ENCODE measurements around the gene PAN3.
A peak's percentile ranks its signal among the peaks of the same experiment; 100 is the strongest.
"Not testable (repeated sequence)": the region's sequence is repeated elsewhere in the genome, so short reads cannot be mapped to it uniquely, and the experiment has no call there.

Gene PAN3

DNA sequence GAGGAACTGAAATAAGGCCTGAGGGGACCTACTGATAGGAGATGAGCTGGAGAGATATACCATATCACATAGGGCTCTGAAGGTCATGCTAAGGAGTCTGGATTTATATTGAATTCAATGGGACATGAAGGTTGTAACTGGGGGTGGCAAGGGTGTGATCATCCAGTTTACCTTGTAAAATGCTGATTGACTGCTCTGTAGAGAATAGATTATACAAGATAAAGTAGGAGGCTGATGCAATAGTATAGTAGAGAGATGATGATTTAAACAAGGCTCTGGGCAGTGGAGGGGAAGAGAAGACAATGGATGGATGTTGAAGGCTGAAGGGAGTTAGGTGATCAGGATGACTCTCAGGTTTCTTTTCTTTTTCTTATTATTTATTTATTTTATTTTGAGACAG is 18.0 kb upstream of the PAN3 start:
- H3K27me3 Mint-ChIP-seq: no peaks in the 10 kb centered on the region
- no peaks in the 10 kb centered on the region for H3K9me3 Mint-ChIP-seq
- H3K27ac Mint-ChIP-seq: no peak overlapping the region
- peaks cover 11% of the 10 kb centered on the region for H3K4me1 Mint-ChIP-seq (ENCODE audit: low read depth)
- no peak overlapping the region for H3K4me3 Mint-ChIP-seq
- no peaks in the 10 kb centered on the region for H3K36me3 Mint-ChIP-seq (ENCODE audit: low read depth)

DNA sequence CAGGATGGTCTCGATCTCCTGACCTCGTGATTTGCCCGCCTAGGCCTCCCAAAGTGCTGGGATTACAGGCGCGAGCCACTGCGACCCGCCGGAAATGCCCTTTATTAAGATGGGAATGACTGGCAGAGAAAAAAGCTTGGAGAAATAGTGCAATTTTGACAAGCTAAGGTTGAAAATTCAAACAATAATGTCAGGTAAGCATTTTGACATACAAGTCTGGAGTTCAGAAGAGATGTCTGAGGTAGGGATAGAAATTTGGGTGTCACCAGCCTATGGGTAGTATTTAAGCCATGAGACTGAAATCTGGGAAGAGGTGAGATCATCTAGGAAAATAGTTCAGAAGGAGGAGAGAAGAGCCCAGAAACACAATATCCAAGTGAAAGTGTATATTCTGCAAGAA is 17.1 kb upstream of the PAN3 start:
- Mint-ChIP-seq H3K27me3 (no peaks in the 10 kb centered on the region), H3K4me1 (ENCODE audit: low read depth) (peaks cover 11% of the 10 kb centered on the region), H3K4me3 (no peak overlapping the region), H3K36me3 (ENCODE audit: low read depth) (no peaks in the 10 kb centered on the region), H3K9me3 (no peaks in the 10 kb centered on the region), H3K27ac (no peak overlapping the region)

DNA sequence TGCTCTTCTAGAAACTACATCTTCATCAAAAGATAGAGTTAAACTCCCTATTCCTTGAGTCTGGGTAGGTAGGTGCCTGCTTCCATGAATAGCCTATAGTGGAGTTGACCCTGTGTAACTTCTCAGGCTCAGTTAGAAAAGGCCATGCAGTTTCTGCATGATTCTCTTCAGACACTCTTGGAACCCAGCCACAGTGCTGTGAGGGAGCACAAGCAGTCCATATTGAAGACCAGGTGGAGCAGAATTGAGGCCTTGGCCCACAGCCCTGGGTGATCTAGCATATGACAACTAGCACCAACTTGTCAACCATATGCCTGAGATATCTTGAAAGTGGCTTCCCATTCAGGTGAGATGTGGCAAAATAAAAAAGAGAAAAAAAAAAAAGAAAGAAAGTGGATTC is 10.3 kb upstream of the PAN3 start:
- no peaks in the 10 kb centered on the region for H3K27me3 Mint-ChIP-seq
- no peak overlapping the region for H3K4me3 Mint-ChIP-seq
- H3K27ac Mint-ChIP-seq: no peak overlapping the region
- no peaks in the 10 kb centered on the region for H3K9me3 Mint-ChIP-seq
- no peaks in the 10 kb centered on the region for H3K4me1 Mint-ChIP-seq (ENCODE audit: low read depth)
- H3K36me3 Mint-ChIP-seq (ENCODE audit: low read depth): no peaks in the 10 kb centered on the region

DNA sequence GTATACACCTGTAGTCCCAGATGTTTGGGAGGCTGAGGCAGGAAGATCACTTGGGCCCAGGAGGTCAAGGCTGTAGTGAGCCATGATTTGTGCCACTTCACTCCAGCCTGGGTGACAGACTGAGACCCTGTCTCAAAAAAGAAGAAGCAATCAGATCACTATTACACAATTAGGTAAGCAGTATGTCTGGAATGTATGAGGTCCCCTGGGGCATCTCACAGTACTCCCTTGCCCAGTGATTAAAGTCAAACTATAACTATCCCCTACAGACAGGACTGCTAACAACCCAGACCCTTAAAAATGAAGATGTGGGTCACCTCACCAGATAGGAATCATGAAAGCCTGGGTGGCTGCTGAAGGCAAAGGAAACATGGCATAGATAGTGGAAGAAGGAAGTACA is 9.4 kb upstream of the PAN3 start:
- Mint-ChIP-seq H3K27me3 (no peaks in the 10 kb centered on the region), H3K36me3 (ENCODE audit: low read depth) (no peaks in the 10 kb centered on the region), H3K4me1 (ENCODE audit: low read depth) (no peaks in the 10 kb centered on the region), H3K4me3 (no peak overlapping the region), H3K9me3 (no peaks in the 10 kb centered on the region), H3K27ac (no peak overlapping the region)

DNA sequence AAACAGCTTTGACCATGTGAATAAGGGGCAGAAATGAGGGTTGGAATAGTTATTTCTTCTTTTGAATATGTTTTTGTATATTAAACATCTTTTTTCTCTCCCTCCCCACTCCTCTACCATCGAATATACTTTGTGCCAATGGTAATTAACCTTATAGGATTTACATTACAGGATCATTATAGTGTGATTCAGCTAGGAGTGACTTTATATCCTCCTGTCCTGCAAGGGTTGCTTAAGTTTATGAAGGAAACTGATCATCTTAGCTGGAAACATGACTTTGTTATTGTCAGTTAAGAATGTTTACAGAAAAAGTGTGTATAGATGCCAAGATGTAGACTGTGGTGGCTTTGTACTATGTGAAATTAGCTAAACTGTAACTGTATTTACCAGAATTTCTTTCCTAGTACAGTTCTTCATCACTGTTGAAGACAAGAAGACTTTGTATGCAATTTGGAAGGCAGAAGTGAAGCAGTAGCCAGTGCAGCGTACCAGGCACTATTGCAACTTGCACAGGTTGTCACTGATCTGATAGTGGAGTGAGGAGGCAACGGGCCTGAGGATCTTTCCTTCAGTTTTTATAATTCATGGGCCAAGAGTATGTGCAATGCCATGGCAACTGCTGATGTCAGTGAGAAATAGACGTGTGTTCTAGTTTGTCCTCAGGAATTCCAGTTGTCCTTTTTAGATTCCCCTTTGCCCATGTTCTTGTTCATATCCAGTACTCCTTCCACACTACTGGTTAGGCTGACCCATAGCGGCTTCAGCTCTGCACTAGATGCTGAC is 8.2 kb upstream of the PAN3 start:
- Mint-ChIP-seq H3K27ac (no peak overlapping the region), H3K4me3 (no peak overlapping the region), H3K36me3 (ENCODE audit: low read depth) (no peaks in the 10 kb centered on the region), H3K27me3 (no peaks in the 10 kb centered on the region), H3K4me1 (ENCODE audit: low read depth) (no peaks in the 10 kb centered on the region), H3K9me3 (no peaks in the 10 kb centered on the region)

DNA sequence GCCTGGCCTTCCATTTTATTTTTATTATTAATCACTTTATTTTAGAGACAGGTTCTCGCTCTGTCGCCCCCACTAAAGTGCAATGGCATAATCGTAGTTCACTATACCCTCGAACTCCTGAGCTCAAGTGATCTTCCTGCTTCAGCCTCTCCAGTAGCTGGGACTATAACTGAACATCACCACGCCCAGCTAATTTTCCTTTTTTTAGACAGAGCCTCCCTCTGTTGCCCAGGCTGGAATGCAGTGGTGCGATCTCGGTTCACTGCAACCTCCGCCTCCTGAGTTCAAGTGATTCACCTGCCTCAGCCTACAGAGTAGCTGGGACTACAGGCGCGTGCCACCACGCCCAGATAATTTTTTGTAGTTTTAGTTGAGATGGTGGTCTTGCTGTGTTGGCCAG is 6.7 kb upstream of the PAN3 start:
- no peak overlapping the region for H3K4me3 Mint-ChIP-seq
- H3K27me3 Mint-ChIP-seq: no peaks in the 10 kb centered on the region
- H3K27ac Mint-ChIP-seq: no peak overlapping the region
- H3K4me1 Mint-ChIP-seq (ENCODE audit: low read depth): peaks cover 6% of the 10 kb centered on the region
- H3K9me3 Mint-ChIP-seq: no peaks in the 10 kb centered on the region
- H3K36me3 Mint-ChIP-seq (ENCODE audit: low read depth): peaks cover 5% of the 10 kb centered on the region

DNA sequence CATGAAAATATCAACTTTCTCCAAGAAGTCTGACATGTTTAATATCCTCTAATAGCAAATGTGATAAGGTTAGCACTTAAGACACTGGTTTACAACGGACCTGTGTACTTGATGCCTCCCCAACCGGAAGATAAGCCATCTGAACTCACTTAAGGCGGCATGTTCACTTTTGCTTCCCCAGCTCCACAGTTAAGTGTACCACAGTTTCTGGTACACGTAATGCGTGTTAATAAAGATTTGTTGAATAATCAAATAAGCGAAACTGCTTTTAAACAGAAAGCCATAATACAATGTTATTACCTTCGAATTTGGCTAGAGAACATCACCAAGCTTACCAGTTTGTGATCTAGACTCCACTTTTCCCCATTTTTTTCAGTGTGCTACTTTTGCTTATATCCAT is 1.4 kb upstream of the PAN3 start:
- H3K27ac Mint-ChIP-seq: peak overlapping the region; percentile 93

DNA sequence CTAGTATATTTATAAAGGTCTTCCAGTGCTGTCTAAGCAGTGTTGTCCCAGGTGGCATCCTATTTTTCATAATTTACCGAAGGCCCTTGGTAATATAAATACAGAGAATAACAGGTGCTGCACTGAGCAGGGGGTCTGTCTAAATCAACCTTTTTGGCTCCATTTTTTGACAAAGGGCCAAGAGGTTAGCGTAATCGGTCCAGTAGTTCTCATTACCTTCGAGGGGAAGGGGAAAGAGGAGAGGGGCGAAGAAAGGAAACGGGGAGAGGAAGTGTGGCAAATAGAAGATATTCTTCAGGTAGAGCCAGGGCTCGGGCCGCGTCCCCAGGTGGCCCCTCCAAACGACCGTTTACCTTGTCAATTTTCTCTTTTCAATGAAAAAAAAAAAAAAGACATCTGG is 749 bp upstream of the PAN3 start:
- no peaks in the 10 kb centered on the region for H3K27me3 Mint-ChIP-seq
- peak overlapping the region; percentile 88 for H3K4me3 Mint-ChIP-seq
- H3K4me1 Mint-ChIP-seq (ENCODE audit: low read depth): peaks cover 46% of the 10 kb centered on the region
- H3K27ac Mint-ChIP-seq: peak overlapping the region; percentile 93
- peaks cover 15% of the 10 kb centered on the region for H3K36me3 Mint-ChIP-seq (ENCODE audit: low read depth)
- H3K9me3 Mint-ChIP-seq: no peaks in the 10 kb centered on the region

More for the DNA sequence above, 1.4 kb upstream of the PAN3 start:
- Mint-ChIP-seq H3K4me1 (ENCODE audit: low read depth) (peaks cover 39% of the 10 kb centered on the region), H3K36me3 (ENCODE audit: low read depth) (peaks cover 15% of the 10 kb centered on the region), H3K9me3 (no peaks in the 10 kb centered on the region), H3K4me3 (peak overlapping the region; percentile 88), H3K27me3 (no peaks in the 10 kb centered on the region)

DNA sequence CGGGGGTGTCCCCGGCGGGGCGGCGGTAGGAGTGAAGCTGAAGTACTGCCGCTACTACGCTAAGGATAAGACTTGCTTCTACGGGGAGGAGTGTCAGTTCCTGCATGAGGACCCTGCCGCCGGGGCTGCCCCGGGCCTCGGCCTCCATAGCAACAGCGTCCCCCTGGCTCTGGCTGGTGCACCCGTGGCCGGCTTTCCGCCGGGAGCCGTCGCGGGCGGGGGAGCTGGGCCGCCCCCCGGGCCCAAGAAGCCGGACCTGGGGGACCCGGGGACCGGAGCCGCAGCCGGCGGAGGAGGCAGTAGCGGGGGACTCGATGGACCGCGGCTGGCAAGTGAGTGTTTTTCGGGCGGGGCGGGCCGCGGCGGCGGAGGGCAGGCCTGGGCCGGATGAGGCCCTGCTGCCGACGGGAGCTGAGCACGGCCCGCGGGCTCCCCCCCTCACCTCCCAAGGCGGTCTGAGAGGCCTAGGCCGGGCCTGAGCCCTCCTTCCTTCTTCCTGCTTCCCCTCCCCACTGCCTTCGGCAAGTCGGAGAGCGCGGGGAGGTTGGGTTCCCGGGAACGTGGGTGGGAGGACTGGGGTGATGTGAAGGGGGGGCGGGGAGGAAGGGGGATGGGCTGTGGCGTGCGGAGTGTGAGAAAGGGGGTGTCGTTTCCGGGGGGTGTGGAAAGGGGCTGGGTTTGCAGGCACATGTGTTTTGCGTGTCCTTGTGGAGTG is 568 bp downstream of the PAN3 start:
- Mint-ChIP-seq H3K4me3 (peak overlapping the region; percentile 88), H3K27me3 (no peaks in the 10 kb centered on the region), H3K27ac (peak overlapping the region; percentile 93), H3K9me3 (no peaks in the 10 kb centered on the region), H3K4me1 (ENCODE audit: low read depth) (peaks cover 58% of the 10 kb centered on the region), H3K36me3 (ENCODE audit: low read depth) (peaks cover 18% of the 10 kb centered on the region)

DNA sequence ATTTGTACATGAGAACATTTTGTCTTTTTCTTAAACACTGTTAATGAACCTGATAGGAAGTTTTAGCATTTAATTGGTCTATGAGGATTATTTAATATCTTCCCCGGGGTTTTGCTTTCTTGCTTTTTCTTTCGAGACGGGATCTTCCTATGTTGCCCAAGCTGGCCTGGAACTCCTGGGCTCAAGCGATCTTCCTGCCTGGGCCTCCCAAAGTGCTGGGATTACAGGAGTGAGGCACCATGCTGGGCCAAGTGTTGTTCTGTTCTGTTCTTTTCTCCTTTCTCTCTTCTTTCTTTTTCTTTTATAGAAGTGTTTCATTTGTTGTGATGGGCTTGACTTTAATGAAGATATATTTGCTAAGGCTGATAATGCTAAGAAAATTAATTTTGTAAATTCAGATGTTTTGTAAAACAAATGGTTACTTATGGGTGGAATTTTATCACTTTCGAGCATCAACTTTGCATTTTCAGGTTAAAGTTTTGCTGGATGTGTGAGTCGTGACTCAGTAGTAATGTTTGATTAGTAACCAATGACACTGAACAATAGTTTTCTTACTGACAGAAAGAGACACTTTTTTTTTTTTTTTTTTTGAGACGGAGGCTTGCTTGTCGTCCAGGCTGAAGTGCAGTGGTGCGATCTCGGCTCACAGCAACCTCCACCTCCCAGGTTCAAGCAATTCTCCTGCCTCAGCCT is 2.2 kb downstream of the PAN3 start:
- peak overlapping the region; percentile 86 for H3K27ac Mint-ChIP-seq
- H3K4me3 Mint-ChIP-seq: peak overlapping the region; percentile 88
- H3K27me3 Mint-ChIP-seq: no peaks in the 10 kb centered on the region
- H3K9me3 Mint-ChIP-seq: no peaks in the 10 kb centered on the region
- peaks cover 21% of the 10 kb centered on the region for H3K36me3 Mint-ChIP-seq (ENCODE audit: low read depth)
- H3K4me1 Mint-ChIP-seq (ENCODE audit: low read depth): peaks cover 61% of the 10 kb centered on the region

DNA sequence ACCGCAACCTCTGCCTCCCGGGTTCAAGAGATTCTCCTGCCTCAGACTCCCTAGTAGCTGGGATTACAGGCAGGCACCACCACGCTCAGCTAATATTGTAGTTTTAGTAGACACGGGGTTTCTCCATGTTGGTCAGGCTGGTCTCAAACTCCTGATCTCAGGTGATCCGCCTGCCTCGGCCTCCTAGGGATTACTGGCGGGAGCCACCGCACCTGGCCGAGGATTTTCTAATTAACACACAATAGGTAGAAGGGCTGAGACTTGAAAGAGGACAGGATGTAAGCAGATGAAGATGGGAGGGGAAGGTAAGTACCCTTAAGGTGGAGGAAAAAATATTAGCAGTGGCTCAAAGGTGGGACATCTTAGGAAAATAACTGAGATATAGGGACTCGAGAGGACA is 3.2 kb downstream of the PAN3 start:
- not testable (repeated sequence) for H3K9me3 Mint-ChIP-seq, H3K27me3 Mint-ChIP-seq
- peak overlapping the region; percentile 77 for H3K4me3 Mint-ChIP-seq
- H3K36me3 Mint-ChIP-seq (ENCODE audit: low read depth): peaks cover 16% of the 10 kb centered on the region
- peak overlapping the region; percentile 74 for H3K27ac Mint-ChIP-seq
- peaks cover 56% of the 10 kb centered on the region for H3K4me1 Mint-ChIP-seq (ENCODE audit: low read depth)

DNA sequence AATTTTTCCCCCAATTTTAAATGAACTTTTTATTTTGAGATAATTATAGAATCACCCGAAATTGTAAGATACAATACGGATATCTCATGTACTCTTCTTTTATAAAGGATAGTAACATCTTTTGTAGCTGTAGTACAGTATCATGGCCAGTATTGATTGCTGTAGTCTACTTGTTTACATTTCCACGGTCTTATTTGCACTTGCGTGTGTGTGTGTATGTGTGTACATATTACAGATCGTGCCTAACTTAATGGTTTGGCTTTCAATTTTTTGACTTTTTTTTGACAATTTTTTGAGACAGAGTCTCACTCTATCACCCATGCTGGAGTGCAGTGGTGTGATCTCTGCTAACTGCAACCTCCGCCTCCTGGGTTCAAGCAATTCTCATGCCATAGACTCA is 6.7 kb downstream of the PAN3 start:
- no peaks in the 10 kb centered on the region for H3K27me3 Mint-ChIP-seq
- H3K27ac Mint-ChIP-seq: no peak overlapping the region
- H3K4me3 Mint-ChIP-seq: no peak overlapping the region
- H3K9me3 Mint-ChIP-seq: no peaks in the 10 kb centered on the region
- peaks cover 13% of the 10 kb centered on the region for H3K36me3 Mint-ChIP-seq (ENCODE audit: low read depth)
- H3K4me1 Mint-ChIP-seq (ENCODE audit: low read depth): peaks cover 70% of the 10 kb centered on the region

DNA sequence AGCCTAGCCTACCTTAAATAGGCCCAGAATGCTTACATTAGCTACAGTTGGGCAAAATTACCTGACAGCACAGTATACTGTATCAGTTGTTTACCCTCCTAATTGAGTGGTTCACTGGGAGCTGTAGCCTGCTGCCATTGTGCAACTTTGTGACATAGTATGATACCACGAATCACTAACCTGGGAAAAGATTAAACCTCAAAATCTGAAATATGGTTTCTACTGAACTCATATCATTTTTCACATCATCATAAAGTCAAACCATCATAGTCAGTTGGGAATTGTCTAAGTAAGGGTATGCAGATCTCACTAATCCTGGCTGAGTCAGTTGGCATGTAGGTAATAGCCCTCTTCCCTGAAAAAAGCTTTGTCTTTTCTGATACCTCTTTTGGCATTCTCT is 9.2 kb downstream of the PAN3 start:
- H3K27me3 Mint-ChIP-seq: no peaks in the 10 kb centered on the region
- H3K4me1 Mint-ChIP-seq (ENCODE audit: low read depth): peaks cover 60% of the 10 kb centered on the region
- no peak overlapping the region for H3K4me3 Mint-ChIP-seq
- peaks cover 22% of the 10 kb centered on the region for H3K36me3 Mint-ChIP-seq (ENCODE audit: low read depth)
- no peaks in the 10 kb centered on the region for H3K9me3 Mint-ChIP-seq
- H3K27ac Mint-ChIP-seq: peak overlapping the region; percentile 8

DNA sequence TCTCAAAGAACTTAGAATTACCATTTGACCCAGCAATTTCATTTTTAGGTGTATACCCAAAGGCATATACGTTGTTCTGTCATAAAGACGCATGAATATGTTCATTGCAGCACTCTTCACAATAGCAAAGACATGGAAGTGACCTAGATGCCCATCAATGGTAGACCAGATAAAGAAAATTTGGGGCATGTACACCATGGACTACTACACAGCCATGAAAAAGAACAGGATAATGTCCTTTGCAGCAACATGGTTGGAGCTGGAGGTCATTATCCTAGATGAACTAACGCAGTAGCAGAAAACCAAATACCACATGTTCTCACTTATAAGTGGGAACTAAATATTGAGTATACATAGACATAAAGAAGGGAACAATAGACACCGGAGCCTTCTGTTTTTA is 20.7 kb downstream of the PAN3 start:
- Mint-ChIP-seq H3K9me3 (peaks cover 17% of the 10 kb centered on the region), H3K27me3 (no peaks in the 10 kb centered on the region), H3K4me1 (ENCODE audit: low read depth) (peaks cover 53% of the 10 kb centered on the region), H3K4me3 (no peak overlapping the region), H3K27ac (no peak overlapping the region), H3K36me3 (ENCODE audit: low read depth) (peaks cover 40% of the 10 kb centered on the region)

DNA sequence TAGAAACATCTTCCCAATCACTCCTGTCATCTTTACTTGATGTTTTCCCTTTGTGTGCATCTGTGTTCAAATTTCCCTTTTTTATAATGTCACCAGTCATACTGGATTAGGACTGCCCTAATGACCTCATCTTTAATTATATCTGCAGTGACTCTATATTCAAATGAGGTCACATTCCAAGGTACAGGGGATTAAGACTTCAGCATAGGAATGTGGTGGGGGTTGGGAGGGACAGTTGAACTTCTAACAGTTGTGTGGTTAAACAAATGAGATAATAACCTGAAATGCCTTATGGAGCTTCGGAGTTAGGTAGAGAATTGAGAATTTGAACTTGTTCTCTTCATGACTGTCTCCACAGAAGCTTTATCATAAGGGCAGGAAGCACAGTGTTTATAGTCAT is 23.0 kb downstream of the PAN3 start:
- Mint-ChIP-seq H3K36me3 (ENCODE audit: low read depth) (peaks cover 38% of the 10 kb centered on the region), H3K4me3 (no peak overlapping the region), H3K4me1 (ENCODE audit: low read depth) (peaks cover 59% of the 10 kb centered on the region), H3K27ac (no peak overlapping the region), H3K9me3 (peaks cover 17% of the 10 kb centered on the region), H3K27me3 (no peaks in the 10 kb centered on the region)
